Ascending aorta (tissue), 2 donors: ENCODE measurements around the gene PGF. TPM values are rescaled to one million over a fixed set of nuclear protein-coding genes. Genes with fewer than 3 reads are reported as not detected.

Experiments
- DNase-seq, 2 donors: peaks; one replicate each; pipeline ENCODE4 v3.0.0-alpha.2; 2019; ENCODE audit warnings: low spot score in 2 of 2
- H3K27ac ChIP-seq, 2 donors: fragments of 200-600 bp; sonication (generic); one replicate each; pipeline ENCODE4 v1.5.1; 2016 to 2017; ENCODE audit warnings: mild to moderate bottlenecking in 1 of 2
- H3K27me3 ChIP-seq: fragments of 200-600 bp; sonication (generic); one replicate; pipeline ENCODE4 v1.5.1; 2017
- H3K36me3 ChIP-seq, 2 donors: fragments of 200-600 bp; sonication (generic); one replicate each; pipeline ENCODE4 v1.5.1; 2016
- H3K4me1 ChIP-seq, 2 donors: fragments of 200-600 bp; sonication (generic); one replicate each; pipeline ENCODE4 v1.5.1; 2016 to 2017; ENCODE audit warnings: mild to moderate bottlenecking in 1 of 2
- H3K4me3 ChIP-seq, 2 donors: fragments of 200-600 bp; sonication (generic); one replicate each; pipeline ENCODE4 v1.5.1; 2016 to 2017; ENCODE audit warnings: mild to moderate bottlenecking in 1 of 2
- H3K9me3 ChIP-seq, 2 donors: fragments of 200-600 bp; sonication (generic); one replicate each; pipeline ENCODE4 v1.5.1; 2016
- intact Hi-C: fragments of 100-400 bp; cut with DNase I; formaldehyde crosslinking; loops from one replicate; pipeline ENCODE4 v1.15.1; 2023
- total RNA-seq: library from RNA; depleted of rRNA; stranded (reverse); fragments of >200 nt; gene quantifications from one replicate; pipeline ENCODE4 v1.1.0, GENCODE V29; 2016
- TF ChIP-seq, protein P1 (sequence below), 3 experiments: fragments of 200-600 bp in 2 of 3; fragments of 450-650 bp in 1 of 3; sonication (generic) in 2 of 3; IDR thresholded peaks; one replicate each; pipeline ENCODE4 v1.5.1; 2016 to 2019; ENCODE audit warnings: antibody characterized with exemption in 3 of 3, mild to moderate bottlenecking in 1 of 3, moderate library complexity in 1 of 3

Gene PGF
- total RNA-seq, 1 donor from 2014 or later: 41.1 TPM

GRCh38 chr14:74983343-74983742 lies 27.9 kb upstream of the PGF start:
- H3K27ac ChIP-seq: peak overlapping the region; percentile 95
- intact Hi-C loops: loop anchor here (10.0 kb wide), 1 partner anchor 311 kb away; no protein-coding TSS in a partner anchor
- H3K4me3 ChIP-seq: no peak overlapping the region
- no peaks in the 10 kb centered on the region for H3K9me3 ChIP-seq
- no peaks in the 10 kb centered on the region for H3K36me3 ChIP-seq
- no peak for DNase-seq
- TF ChIP-seq, protein P1, sequence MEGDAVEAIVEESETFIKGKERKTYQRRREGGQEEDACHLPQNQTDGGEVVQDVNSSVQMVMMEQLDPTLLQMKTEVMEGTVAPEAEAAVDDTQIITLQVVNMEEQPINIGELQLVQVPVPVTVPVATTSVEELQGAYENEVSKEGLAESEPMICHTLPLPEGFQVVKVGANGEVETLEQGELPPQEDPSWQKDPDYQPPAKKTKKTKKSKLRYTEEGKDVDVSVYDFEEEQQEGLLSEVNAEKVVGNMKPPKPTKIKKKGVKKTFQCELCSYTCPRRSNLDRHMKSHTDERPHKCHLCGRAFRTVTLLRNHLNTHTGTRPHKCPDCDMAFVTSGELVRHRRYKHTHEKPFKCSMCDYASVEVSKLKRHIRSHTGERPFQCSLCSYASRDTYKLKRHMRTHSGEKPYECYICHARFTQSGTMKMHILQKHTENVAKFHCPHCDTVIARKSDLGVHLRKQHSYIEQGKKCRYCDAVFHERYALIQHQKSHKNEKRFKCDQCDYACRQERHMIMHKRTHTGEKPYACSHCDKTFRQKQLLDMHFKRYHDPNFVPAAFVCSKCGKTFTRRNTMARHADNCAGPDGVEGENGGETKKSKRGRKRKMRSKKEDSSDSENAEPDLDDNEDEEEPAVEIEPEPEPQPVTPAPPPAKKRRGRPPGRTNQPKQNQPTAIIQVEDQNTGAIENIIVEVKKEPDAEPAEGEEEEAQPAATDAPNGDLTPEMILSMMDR (IDR thresholded peaks at IDR 0.05): no peak
- H3K27me3 ChIP-seq: no peaks in the 10 kb centered on the region
- peaks cover 25 to 49% of the 10 kb centered on the region in 2 donors for H3K4me1 ChIP-seq

- H3K4me3 ChIP-seq: no peak overlapping the region
- no peaks in the 10 kb centered on the region for H3K9me3 ChIP-seq
- TF ChIP-seq, protein P1 (IDR thresholded peaks at IDR 0.05): no peak
- peak overlapping the region; percentile 95 for H3K27ac ChIP-seq
- intact Hi-C loops: loop anchor here (10.0 kb wide), 1 partner anchor 312 kb away; no protein-coding TSS in a partner anchor
- H3K36me3 ChIP-seq: no peaks in the 10 kb centered on the region
- DNase-seq: no peak
- peaks cover 25 to 49% of the 10 kb centered on the region in 2 donors for H3K4me1 ChIP-seq
- no peaks in the 10 kb centered on the region for H3K27me3 ChIP-seq
Observed at GRCh38 chr14:74982661-74983060, 27.3 kb upstream of the PGF start.

- DNase-seq: peak in 1 of 2 donors; percentile 56
- peak overlapping the region; percentile 95 for H3K27ac ChIP-seq
- no peaks in the 10 kb centered on the region for H3K36me3 ChIP-seq
- H3K4me3 ChIP-seq: no peak overlapping the region
- intact Hi-C loops: loop anchor here (10.0 kb wide), 1 partner anchor 313 kb away; no protein-coding TSS in a partner anchor
- no peaks in the 10 kb centered on the region for H3K27me3 ChIP-seq
- TF ChIP-seq, protein P1 (IDR thresholded peaks at IDR 0.05): no peak
- H3K4me1 ChIP-seq: peaks cover 25 to 49% of the 10 kb centered on the region in 2 donors
- H3K9me3 ChIP-seq: no peaks in the 10 kb centered on the region
Observed at GRCh38 chr14:74981833-74982232, 26.4 kb upstream of the PGF start.

- TF ChIP-seq, protein P1 (IDR thresholded peaks at IDR 0.05): no peak
- Histone ChIP-seq H3K9me3 (no peaks in the 10 kb centered on the region), H3K27me3 (no peaks in the 10 kb centered on the region), H3K4me3 (no peak overlapping the region), H3K4me1 (peaks cover 25 to 49% of the 10 kb centered on the region in 2 donors), H3K36me3 (no peaks in the 10 kb centered on the region), H3K27ac (peak overlapping the region; percentile 95)
- intact Hi-C loops: loop anchor here (10.0 kb wide), 1 partner anchor 313 kb away; no protein-coding TSS in a partner anchor
- DNase-seq: no peak
Observed at GRCh38 chr14:74981462-74981782, 26.0 kb upstream of the PGF start.

DNA sequence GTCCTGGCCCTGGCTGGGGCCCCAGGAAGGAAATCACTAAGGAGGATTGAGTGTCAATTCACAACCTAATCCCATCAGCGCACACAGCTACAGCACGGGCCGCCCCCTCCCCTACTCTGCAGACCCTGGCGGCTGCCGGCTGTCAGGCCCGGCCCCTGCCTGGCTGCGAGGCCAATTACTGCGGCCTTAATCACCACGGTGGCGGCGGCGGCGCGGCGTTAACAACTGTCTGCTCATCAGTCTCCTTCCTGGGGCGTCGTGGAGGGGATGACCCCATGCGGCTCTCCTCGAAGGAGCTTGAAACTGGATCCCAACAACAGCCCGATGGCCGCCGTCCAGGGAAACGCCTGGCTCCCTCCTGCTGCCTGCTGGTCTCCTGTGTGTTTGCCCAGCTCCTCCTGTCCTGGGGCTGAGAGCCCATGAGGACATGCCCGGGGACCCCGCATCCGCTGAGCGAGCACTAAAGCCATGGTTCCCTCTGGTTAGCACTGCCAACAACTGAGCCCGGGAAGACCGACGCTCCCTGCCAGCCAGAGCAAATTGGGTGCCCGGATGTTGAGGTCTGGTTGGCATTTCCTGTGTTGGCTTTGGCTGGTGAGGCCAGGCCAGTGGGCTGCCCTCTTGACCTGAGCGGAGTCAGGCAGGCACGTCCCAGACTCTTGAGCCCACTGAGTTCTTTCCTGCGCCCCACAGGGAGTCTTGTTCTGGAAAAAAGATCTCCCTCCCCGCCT lies 25.5 kb upstream of the PGF start:
- H3K27ac ChIP-seq: peak overlapping the region; percentile 95
- H3K27me3 ChIP-seq: no peaks in the 10 kb centered on the region
- H3K4me3 ChIP-seq: no peak overlapping the region
- H3K36me3 ChIP-seq: no peaks in the 10 kb centered on the region
- DNase-seq: peak; percentile 61 to 91
- H3K4me1 ChIP-seq: peaks cover 25 to 49% of the 10 kb centered on the region in 2 donors
- H3K9me3 ChIP-seq: no peaks in the 10 kb centered on the region
- intact Hi-C loops: loop anchor here (10.0 kb wide), 1 partner anchor 314 kb away; no protein-coding TSS in a partner anchor
- TF ChIP-seq, protein P1 (IDR thresholded peaks at IDR 0.05): no peak
